GM19099 (cell line): ENCODE data around the gene GOLM1.

Experiments used
- POLR2A ChIP-seq: IDR thresholded peaks from 3 replicates; pipeline ENCODE4 v1.6.1; 2011; ENCODE audit warnings: low read depth; ENCODE audit not compliant: insufficient read length; ENCODE audit errors: extremely low read depth

Gene GOLM1

GRCh38 chr9:86062845-86063693 is 36.3 kb downstream of the GOLM1 start:
- no peak for TF ChIP-seq POLR2A

GRCh38 chr9:86061972-86062739 is 37.2 kb downstream of the GOLM1 start:
- TF ChIP-seq POLR2A: no peak

- TF ChIP-seq POLR2A: no peak
These were observed 41.9 kb downstream of the GOLM1 start for GRCh38 chr9:86057491-86057890.

- TF ChIP-seq POLR2A: no peak
These were observed 44.7 kb downstream of the GOLM1 start for GRCh38 chr9:86054695-86055094.

GRCh38 chr9:86052556-86053468 is 46.5 kb downstream of the GOLM1 start:
- no peak for TF ChIP-seq POLR2A

- no peak for TF ChIP-seq POLR2A
These were observed 52.0 kb downstream of the GOLM1 start for GRCh38 chr9:86047361-86047760.

- no peak for TF ChIP-seq POLR2A
These were observed 52.4 kb downstream of the GOLM1 start for GRCh38 chr9:86046930-86047341.

- TF ChIP-seq POLR2A: no peak
These were observed 53.2 kb downstream of the GOLM1 start for GRCh38 chr9:86046071-86046636.

- no peak for TF ChIP-seq POLR2A
These were observed 53.7 kb downstream of the GOLM1 start for GRCh38 chr9:86045654-86046053.

- TF ChIP-seq POLR2A: no peak
These were observed 55.4 kb downstream of the GOLM1 start for GRCh38 chr9:86043999-86044398.

- no peak for TF ChIP-seq POLR2A
These were observed 55.8 kb downstream of the GOLM1 start for GRCh38 chr9:86043586-86043985.

GRCh38 chr9:86042199-86042978 is 57.0 kb downstream of the GOLM1 start:
- TF ChIP-seq POLR2A: no peak

GRCh38 chr9:86041311-86041741 is 58.0 kb downstream of the GOLM1 start:
- no peak for TF ChIP-seq POLR2A

- TF ChIP-seq POLR2A: no peak
These were observed 58.5 kb downstream of the GOLM1 start for GRCh38 chr9:86040861-86041155.
